SK-N-SH treated with all-trans-retinoic acid at 6 μM for 48 hours (cell line): ENCODE data around the gene RNF19B.

Source experiments
- ATAC-seq: fragments of 200-7000 bp; cut with Tn5 transposase; 3 replicates; pipeline ENCODE4 v1.9.1; 2020; ENCODE audit warnings: mild to moderate bottlenecking, moderate library complexity
- ARNTL ChIP-seq: fragments of 450-650 bp; formaldehyde crosslinking; IDR thresholded peaks from 2 replicates; pipeline ENCODE4 v1.5.0; 2020; ENCODE audit warnings: low read depth, mild to moderate bottlenecking, moderate library complexity, borderline replicate concordance
- BACH2 ChIP-seq: fragments of 250-450 bp; sonication (Bioruptor Pico); IDR thresholded peaks from 2 replicates; pipeline ENCODE4 v1.9.0; 2021; ENCODE audit warnings: mild to moderate bottlenecking, borderline replicate concordance
- CREB5 ChIP-seq: fragments of 250-450 bp; sonication (Bioruptor Pico); IDR thresholded peaks from 2 replicates; pipeline ENCODE4 v1.5.1; 2020; ENCODE audit warnings: low read depth, mild to moderate bottlenecking, moderate library complexity
- CSRNP3 ChIP-seq: fragments of 250-450 bp; sonication (Bioruptor Pico); IDR thresholded peaks from 2 replicates; pipeline ENCODE4 v1.5.1; 2021; ENCODE audit warnings: mild to moderate bottlenecking, moderate library complexity
- ESRRG ChIP-seq: fragments of 250-450 bp; sonication (Bioruptor Pico); IDR thresholded peaks from 2 replicates; pipeline ENCODE4 v1.6.1; 2021; ENCODE audit warnings: mild to moderate bottlenecking
- GLIS3 ChIP-seq: fragments of 250-450 bp; sonication (Bioruptor Pico); IDR thresholded peaks from 2 replicates; pipeline ENCODE4 v1.5.0; 2020; ENCODE audit warnings: mild to moderate bottlenecking, moderate library complexity
- OSR1 ChIP-seq: fragments of 250-450 bp; sonication (Bioruptor Pico); IDR thresholded peaks from 2 replicates; pipeline ENCODE4 v1.8.0; 2022; ENCODE audit warnings: moderate library complexity, mild to moderate bottlenecking, inconsistent platforms
- PATZ1 ChIP-seq: fragments of 250-450 bp; sonication (Bioruptor Pico); IDR thresholded peaks from 2 replicates; pipeline ENCODE4 v1.8.0; 2020; ENCODE audit warnings: mild to moderate bottlenecking, moderate library complexity, borderline replicate concordance
- POU6F1 ChIP-seq: fragments of 250-450 bp; sonication (Bioruptor Pico); IDR thresholded peaks from 2 replicates; pipeline ENCODE4 v1.8.0; 2021; ENCODE audit warnings: low read depth, mild to moderate bottlenecking, moderate library complexity, borderline replicate concordance
- PPARA ChIP-seq: fragments of 250-450 bp; sonication (Bioruptor Pico); IDR thresholded peaks from 2 replicates; pipeline ENCODE4 v1.5.0; 2020; ENCODE audit warnings: mild to moderate bottlenecking, borderline replicate concordance
- RARB ChIP-seq: fragments of 250-450 bp; sonication (Bioruptor Pico); IDR thresholded peaks from 2 replicates; pipeline ENCODE4 v1.8.0; 2021; ENCODE audit warnings: mild to moderate bottlenecking, moderate library complexity
- SNAI2 ChIP-seq: fragments of 250-450 bp; sonication (Bioruptor Pico); IDR thresholded peaks from 2 replicates; pipeline ENCODE4 v1.5.0; 2020; ENCODE audit warnings: mild to moderate bottlenecking, moderate library complexity
- TCF4 ChIP-seq: fragments of 250-450 bp; sonication (Bioruptor Pico); IDR thresholded peaks from 2 replicates; pipeline ENCODE4 v1.8.0; 2021; ENCODE audit warnings: mild to moderate bottlenecking, moderate library complexity, borderline replicate concordance
- TOX ChIP-seq: fragments of 250-450 bp; sonication (Bioruptor Pico); IDR thresholded peaks from 2 replicates; pipeline ENCODE4 v1.8.0; 2021; ENCODE audit warnings: mild to moderate bottlenecking, moderate library complexity, borderline replicate concordance
- TSHZ2 ChIP-seq: fragments of 250-450 bp; sonication (Bioruptor Pico); IDR thresholded peaks from 2 replicates; pipeline ENCODE4 v1.5.0; 2020; ENCODE audit warnings: mild to moderate bottlenecking, moderate library complexity
- ZC3H10 ChIP-seq: fragments of 250-450 bp; sonication (Bioruptor Pico); IDR thresholded peaks from 2 replicates; pipeline ENCODE4 v1.5.1; 2021; ENCODE audit warnings: mild to moderate bottlenecking, moderate library complexity
- ZFP30 ChIP-seq: fragments of 450-650 bp; formaldehyde crosslinking; IDR thresholded peaks from 2 replicates; pipeline ENCODE4 v1.5.0; 2022; ENCODE audit warnings: mild to moderate bottlenecking, moderate library complexity
- ZNF565 ChIP-seq: fragments of 450-650 bp; formaldehyde crosslinking; conservative IDR thresholded peaks from 2 replicates; pipeline ENCODE4 v1.5.0; 2020; ENCODE audit warnings: low read depth, mild to moderate bottlenecking, moderate library complexity
- ZNF8 ChIP-seq: fragments of 450-650 bp; formaldehyde crosslinking; IDR thresholded peaks from 2 replicates; pipeline ENCODE4 v1.5.0; 2020; ENCODE audit warnings: mild to moderate bottlenecking, moderate library complexity

RNF19B gene

GRCh38 chr1:32991819-32992488 lies 27.3 kb upstream of the RNF19B start (continued):
- TF ChIP-seq ESRRG (CRISPR knock-in tag), result no peak
- no peak for TF ChIP-seq TOX (CRISPR knock-in tag)
- TF ChIP-seq ARNTL, result no peak
- TF ChIP-seq, all 23 proteins: peak for 0

GRCh38 chr1:32991386-32991785 lies 26.8 kb upstream of the RNF19B start:
- TF ChIP-seq TCF4 (CRISPR knock-in tag) (no peak), PPARA (no peak), ESRRG (CRISPR knock-in tag) (no peak), OSR1 (no peak), BACH2 (no peak), ZC3H10 (CRISPR knock-in tag) (no peak), TSHZ2 (CRISPR knock-in tag) (no peak), PATZ1 (CRISPR knock-in tag) (no peak), CREB5 (CRISPR knock-in tag) (no peak), ARNTL (no peak), RARB (CRISPR knock-in tag) (no peak), CSRNP3 (CRISPR knock-in tag) (no peak), SNAI2 (no peak), ZFP30 (no peak)
- no peak for ATAC-seq

GRCh38 chr1:32990887-32991286 lies 26.3 kb upstream of the RNF19B start:
- no peak for ATAC-seq
- no peak for TF ChIP-seq ZNF565 (CRISPR knock-in tag)
- no peak for TF ChIP-seq ZNF8
- no peak for TF ChIP-seq SNAI2
- no peak for TF ChIP-seq GLIS3 (CRISPR knock-in tag)
- no peak for TF ChIP-seq ZFP30
- no peak for TF ChIP-seq PATZ1 (CRISPR knock-in tag)
- no peak for TF ChIP-seq CSRNP3 (CRISPR knock-in tag)
- TF ChIP-seq TCF4 (CRISPR knock-in tag), result no peak
- no peak for TF ChIP-seq POU6F1 (CRISPR knock-in tag)
- no peak for TF ChIP-seq ARNTL
- no peak for TF ChIP-seq PPARA
- TF ChIP-seq CREB5 (CRISPR knock-in tag), result no peak
- TF ChIP-seq ESRRG (CRISPR knock-in tag), result no peak
- TF ChIP-seq TSHZ2 (CRISPR knock-in tag), result no peak
